Astrocyte of the cerebellum (primary cell): ENCODE results near the gene GPAT3.
A peak's percentile ranks its signal among the peaks of the same experiment; 100 is the strongest.
"Not testable (repeated sequence)": the region's sequence is repeated elsewhere in the genome, so short reads cannot be mapped to it uniquely, and the experiment has no call there.

Source experiments
- DNase-seq: peaks from one replicate; pipeline ENCODE4 v3.0.0-alpha.2; 2011; ENCODE audit warnings: low read depth
- H3K4me3 ChIP-seq: 2 replicates; pipeline ENCODE4 v1.5.1; 2011; ENCODE audit warnings: mild to moderate bottlenecking, low read depth, low read length, moderate library complexity
- in situ Hi-C: cut with HindIII; loops from 2 replicates; pipeline ENCODE4 v1.10.0; 2017; ENCODE audit warnings: low sequenced_read_pairs
- TF ChIP-seq, protein P1 (sequence below): IDR thresholded peaks from 2 replicates; pipeline ENCODE4 v1.5.1; 2012; ENCODE audit warnings: low read length, low read depth, moderate library complexity, mild to moderate bottlenecking; ENCODE audit errors: missing control alignments

Gene GPAT3

GRCh38 chr4:83503974-83504373 lies 31.9 kb upstream of the GPAT3 start:
- no peak for DNase-seq
- in situ Hi-C loops, result no loop called here
- TF ChIP-seq, protein P1, sequence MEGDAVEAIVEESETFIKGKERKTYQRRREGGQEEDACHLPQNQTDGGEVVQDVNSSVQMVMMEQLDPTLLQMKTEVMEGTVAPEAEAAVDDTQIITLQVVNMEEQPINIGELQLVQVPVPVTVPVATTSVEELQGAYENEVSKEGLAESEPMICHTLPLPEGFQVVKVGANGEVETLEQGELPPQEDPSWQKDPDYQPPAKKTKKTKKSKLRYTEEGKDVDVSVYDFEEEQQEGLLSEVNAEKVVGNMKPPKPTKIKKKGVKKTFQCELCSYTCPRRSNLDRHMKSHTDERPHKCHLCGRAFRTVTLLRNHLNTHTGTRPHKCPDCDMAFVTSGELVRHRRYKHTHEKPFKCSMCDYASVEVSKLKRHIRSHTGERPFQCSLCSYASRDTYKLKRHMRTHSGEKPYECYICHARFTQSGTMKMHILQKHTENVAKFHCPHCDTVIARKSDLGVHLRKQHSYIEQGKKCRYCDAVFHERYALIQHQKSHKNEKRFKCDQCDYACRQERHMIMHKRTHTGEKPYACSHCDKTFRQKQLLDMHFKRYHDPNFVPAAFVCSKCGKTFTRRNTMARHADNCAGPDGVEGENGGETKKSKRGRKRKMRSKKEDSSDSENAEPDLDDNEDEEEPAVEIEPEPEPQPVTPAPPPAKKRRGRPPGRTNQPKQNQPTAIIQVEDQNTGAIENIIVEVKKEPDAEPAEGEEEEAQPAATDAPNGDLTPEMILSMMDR, result no peak
- H3K4me3 ChIP-seq, result no peak overlapping the region

- TF ChIP-seq, protein P1, result no peak
- DNase-seq, result no peak
- in situ Hi-C loops, result no loop called here
- H3K4me3 ChIP-seq, result no peak overlapping the region
Observed at GRCh38 chr4:83504503-83504902, 31.4 kb upstream of the GPAT3 start.

DNA sequence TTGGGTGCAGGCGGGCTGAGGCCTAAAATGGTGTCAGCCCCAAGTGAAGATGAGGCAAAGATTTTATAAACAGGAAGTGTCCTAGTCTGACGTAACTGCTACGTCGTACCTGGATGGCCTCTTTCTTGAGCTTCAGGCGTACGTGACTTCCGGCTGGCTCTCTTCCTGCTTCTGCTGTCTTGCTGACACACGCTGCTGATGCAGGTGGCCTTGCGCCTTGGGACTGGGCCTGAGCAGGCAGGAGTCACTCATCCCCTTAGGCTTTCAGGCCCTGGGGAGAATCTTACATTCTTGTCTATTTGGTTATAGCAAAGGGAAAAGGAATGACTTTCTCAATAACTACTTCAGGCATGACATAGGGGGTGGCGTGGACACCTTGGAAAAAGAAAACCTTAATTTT lies 30.9 kb upstream of the GPAT3 start:
- no peak overlapping the region for H3K4me3 ChIP-seq
- TF ChIP-seq, protein P1, result no peak
- in situ Hi-C loops, result no loop called here
- DNase-seq, result no peak

DNA sequence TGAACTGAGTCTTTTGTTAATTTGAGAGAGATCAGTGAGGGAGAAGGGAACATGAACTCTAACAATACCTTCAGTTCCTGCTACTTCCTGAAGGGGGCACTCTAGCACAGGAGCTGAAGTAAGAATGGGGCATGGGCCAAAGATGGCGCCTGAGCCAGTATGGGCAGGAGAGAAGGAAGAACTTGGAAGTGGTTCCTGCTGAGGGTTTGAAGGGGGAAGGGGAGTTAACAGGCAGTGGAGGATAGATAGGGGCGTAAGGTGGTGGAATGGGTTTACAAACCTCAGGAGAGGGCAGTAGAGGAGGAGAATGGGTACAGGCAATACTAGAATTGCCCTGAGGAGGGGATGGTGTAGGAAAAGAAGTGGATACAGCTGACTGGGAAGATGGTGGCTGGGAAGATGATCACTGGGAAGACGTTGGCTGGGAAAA lies 26.7 kb upstream of the GPAT3 start:
- TF ChIP-seq, protein P1, result peak; percentile 69
- DNase-seq, in situ Hi-C loops: not testable (repeated sequence)

GRCh38 chr4:83510442-83510841 lies 25.5 kb upstream of the GPAT3 start:
- no peak overlapping the region for H3K4me3 ChIP-seq
- no peak for DNase-seq
- in situ Hi-C loops, result no loop called here

More for the DNA sequence above, 26.7 kb upstream of the GPAT3 start:
- H3K4me3 ChIP-seq, result not testable (repeated sequence)

DNA sequence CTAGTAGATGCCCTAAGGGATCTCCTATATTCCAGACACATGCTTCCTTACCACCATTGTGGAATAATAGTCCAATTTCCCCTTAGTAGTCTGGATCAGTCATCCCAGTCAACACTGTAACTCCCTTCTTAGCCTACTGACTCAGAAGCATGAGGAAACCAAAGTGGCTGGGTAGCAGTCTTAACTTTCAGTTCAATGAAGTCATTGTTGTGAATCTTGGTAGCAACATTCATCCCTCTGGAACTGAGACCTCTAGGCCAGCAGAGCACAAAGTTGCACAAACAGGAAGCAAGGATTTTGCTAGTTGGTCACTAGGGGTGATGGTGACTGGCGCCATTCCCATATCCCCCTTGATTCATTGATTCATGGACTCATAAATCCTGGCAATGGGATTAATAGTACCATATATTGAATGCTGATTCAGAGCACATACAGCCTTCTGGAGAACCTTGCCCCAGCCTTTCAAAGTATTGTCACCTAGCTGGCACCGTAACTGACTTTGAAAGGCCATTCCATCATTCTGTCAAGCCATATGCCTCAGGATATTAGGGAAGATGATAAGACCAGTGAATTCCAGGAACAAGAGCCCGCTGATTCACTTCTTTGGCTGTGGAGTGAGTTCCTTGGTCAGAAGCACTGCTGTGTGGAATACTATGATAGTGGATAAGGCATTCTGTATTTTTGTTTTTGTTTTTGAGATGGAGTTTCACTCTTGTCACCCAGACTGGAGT lies 19.7 kb upstream of the GPAT3 start:
- no peak overlapping the region for H3K4me3 ChIP-seq
- in situ Hi-C loops, result no loop called here
- TF ChIP-seq, protein P1, result no peak
- DNase-seq, result peak; percentile 55

More at GRCh38 chr4:83510442-83510841, 25.5 kb upstream of the GPAT3 start:
- TF ChIP-seq, protein P1, result no peak
